Chondrocyte (in vitro differentiated cells): ENCODE results near the gene GJC2. TPM values are rescaled to one million over a fixed set of nuclear protein-coding genes. Genes with fewer than 3 reads are reported as not detected.

ENCODE experiments used
- DNase-seq: peaks from one replicate; pipeline ENCODE4 v3.0.0; 2021; ENCODE audit warnings: mixed read lengths, low spot score
- H3K27ac Mint-ChIP-seq: one replicate; pipeline ENCODE4 v1.8.0; 2021; ENCODE audit warnings: mild to moderate bottlenecking, moderate library complexity, mixed read lengths; ENCODE audit not compliant: unreplicated experiment
- H3K27me3 Mint-ChIP-seq: 2 replicates; pipeline ENCODE4 v1.8.0; 2021; ENCODE audit warnings: low read depth, mixed read lengths
- H3K36me3 Mint-ChIP-seq: 2 replicates; pipeline ENCODE4 v1.8.0; 2021; ENCODE audit warnings: low read depth, mixed read lengths
- H3K4me1 Mint-ChIP-seq: 2 replicates; pipeline ENCODE4 v1.8.0; 2021; ENCODE audit warnings: low read depth, mild to moderate bottlenecking, mixed read lengths
- H3K4me3 Mint-ChIP-seq: one replicate; pipeline ENCODE4 v1.8.0; 2021; ENCODE audit warnings: mild to moderate bottlenecking, moderate library complexity, mixed read lengths; ENCODE audit not compliant: unreplicated experiment
- H3K9me3 Mint-ChIP-seq: 2 replicates; pipeline ENCODE4 v1.8.0; 2021; ENCODE audit warnings: low read depth, mixed read lengths
- total RNA-seq: library from RNA; stranded (reverse); gene quantifications from 3 replicates; pipeline ENCODE4 v1.2.1, GENCODE V29; 2021
- TF ChIP-seq, protein P1 (sequence below): fragments of 200-600 bp; sonication (generic); IDR thresholded peaks from 2 replicates; pipeline ENCODE4 v1.5.0; 2021; ENCODE audit warnings: antibody characterized with exemption, mild to moderate bottlenecking, moderate library complexity

The GJC2 gene
- total RNA-seq, 1 donor from 2014 or later: 2.0 TPM

DNA sequence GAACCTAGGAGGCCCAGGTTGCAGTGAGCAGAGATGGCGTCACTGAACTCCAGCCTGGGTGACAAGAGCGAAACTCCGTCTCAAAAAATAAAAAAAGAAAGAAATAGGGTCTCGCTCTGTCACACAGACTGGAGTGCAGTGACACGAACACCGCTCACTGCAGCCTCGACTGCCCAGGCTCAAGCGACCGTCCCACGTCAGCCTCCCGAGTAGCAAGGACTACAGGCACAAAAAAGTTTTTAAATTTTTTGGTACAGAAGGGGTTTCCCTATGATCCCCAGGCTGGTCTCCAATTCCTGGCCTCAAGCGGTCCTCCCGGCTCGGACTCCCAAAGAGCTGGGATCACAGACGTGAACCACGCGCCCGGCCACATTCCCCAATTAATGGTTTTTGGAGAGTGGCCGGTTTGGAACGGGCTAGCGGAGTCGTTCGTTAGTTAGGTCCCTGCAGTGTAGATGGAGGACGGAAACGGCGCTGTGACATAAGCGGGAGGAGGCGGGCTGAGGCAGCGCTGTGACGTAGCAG lies 10.3 kb upstream of the GJC2 start:
- H3K27ac Mint-ChIP-seq: peak overlapping the region; percentile 93
- H3K9me3 Mint-ChIP-seq: no peaks in the 10 kb centered on the region
- peak overlapping the region; percentile 91 for H3K4me3 Mint-ChIP-seq
- TF ChIP-seq, protein P1, sequence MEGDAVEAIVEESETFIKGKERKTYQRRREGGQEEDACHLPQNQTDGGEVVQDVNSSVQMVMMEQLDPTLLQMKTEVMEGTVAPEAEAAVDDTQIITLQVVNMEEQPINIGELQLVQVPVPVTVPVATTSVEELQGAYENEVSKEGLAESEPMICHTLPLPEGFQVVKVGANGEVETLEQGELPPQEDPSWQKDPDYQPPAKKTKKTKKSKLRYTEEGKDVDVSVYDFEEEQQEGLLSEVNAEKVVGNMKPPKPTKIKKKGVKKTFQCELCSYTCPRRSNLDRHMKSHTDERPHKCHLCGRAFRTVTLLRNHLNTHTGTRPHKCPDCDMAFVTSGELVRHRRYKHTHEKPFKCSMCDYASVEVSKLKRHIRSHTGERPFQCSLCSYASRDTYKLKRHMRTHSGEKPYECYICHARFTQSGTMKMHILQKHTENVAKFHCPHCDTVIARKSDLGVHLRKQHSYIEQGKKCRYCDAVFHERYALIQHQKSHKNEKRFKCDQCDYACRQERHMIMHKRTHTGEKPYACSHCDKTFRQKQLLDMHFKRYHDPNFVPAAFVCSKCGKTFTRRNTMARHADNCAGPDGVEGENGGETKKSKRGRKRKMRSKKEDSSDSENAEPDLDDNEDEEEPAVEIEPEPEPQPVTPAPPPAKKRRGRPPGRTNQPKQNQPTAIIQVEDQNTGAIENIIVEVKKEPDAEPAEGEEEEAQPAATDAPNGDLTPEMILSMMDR: no peak
- no peaks in the 10 kb centered on the region for H3K36me3 Mint-ChIP-seq
- peaks cover 14% of the 10 kb centered on the region for H3K27me3 Mint-ChIP-seq
- H3K4me1 Mint-ChIP-seq: peaks cover 32% of the 10 kb centered on the region
- DNase-seq: no peak

DNA sequence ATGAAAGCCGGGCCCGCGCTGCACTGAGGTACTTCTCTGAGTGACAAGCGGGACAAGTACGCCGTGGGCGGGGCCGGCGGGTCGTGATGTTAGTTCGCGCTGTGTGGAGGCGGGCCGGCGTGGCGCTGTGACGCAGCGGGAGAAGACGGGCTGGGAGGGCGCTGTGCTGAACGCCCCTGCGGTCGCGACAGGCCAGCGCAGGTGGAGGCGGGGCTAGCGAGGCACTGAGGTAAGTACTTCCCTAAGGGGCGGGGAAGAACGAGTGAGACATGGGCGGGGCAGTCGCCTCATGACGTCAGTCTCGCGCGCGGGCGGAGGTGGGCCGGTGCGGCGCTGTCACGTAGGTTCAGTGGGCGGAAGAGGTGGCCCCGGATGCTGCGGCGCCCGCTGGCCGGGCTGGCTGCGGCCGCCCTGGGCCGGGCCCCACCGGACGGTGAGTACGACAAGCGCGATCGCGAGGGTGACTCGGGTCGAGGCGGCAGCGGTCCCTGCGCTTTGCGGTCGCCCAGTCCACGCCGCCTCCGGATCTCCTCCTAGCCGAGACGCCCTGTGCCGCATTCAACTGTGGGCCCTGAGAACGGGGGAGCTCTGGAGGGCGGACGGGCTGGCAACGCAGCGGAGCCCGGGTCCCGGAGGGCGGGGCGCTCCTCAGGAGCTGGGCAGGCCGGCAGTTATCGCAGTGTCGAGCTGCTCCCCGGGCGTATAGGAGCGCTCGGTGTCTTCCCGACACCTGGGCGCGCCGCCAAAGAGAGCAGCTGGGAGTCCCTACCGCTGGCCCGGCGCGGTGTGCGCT lies 9.6 kb upstream of the GJC2 start, which contains the start of gene GUK1:
GUK1 (plus strand) TSS at position 349 of the 793 bp plus-strand sequence; CDS start at position 373, 24 bp downstream.
- no peaks in the 10 kb centered on the region for H3K36me3 Mint-ChIP-seq
- H3K27me3 Mint-ChIP-seq: peaks cover 8% of the 10 kb centered on the region
- no peaks in the 10 kb centered on the region for H3K9me3 Mint-ChIP-seq
- TF ChIP-seq, protein P1: peak; percentile 61
- peaks cover 32% of the 10 kb centered on the region for H3K4me1 Mint-ChIP-seq
- H3K27ac Mint-ChIP-seq: peak within 1 kb of the TSS; percentile 93
- peak; percentile 100 for DNase-seq
- peak within 1 kb of the TSS; percentile 91 for H3K4me3 Mint-ChIP-seq

DNA sequence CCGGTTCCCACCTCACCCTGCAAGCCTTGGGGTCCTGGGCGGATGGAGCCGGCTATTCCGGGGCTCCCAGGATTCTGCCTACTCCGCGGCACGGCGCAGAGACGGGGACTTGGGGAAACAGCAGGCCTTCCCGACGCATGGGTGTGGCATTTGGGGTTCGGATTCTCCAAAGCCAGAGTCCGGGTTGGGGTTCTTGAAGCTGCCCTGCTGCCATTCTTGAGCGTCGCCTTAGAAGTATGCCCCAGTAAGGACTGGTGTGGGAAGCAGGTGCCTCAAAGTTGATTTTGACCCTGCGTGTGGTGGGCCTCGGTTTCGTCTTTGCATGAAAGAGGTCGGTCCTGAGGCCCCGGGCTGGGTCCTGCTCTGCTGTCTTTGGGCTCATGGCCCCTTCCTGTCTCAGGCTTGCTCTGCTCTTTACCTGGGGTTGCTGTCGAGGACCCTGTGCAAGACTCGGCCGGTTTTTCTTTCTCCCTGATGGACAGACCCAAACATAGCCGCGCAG lies 9.0 kb upstream of the GJC2 start:
- Mint-ChIP-seq H3K27ac (peak overlapping the region; percentile 93), H3K4me1 (peaks cover 32% of the 10 kb centered on the region), H3K36me3 (no peaks in the 10 kb centered on the region), H3K27me3 (peaks cover 5% of the 10 kb centered on the region), H3K9me3 (no peaks in the 10 kb centered on the region), H3K4me3 (peak overlapping the region; percentile 91)
- TF ChIP-seq, protein P1: no peak
- no peak for DNase-seq

DNA sequence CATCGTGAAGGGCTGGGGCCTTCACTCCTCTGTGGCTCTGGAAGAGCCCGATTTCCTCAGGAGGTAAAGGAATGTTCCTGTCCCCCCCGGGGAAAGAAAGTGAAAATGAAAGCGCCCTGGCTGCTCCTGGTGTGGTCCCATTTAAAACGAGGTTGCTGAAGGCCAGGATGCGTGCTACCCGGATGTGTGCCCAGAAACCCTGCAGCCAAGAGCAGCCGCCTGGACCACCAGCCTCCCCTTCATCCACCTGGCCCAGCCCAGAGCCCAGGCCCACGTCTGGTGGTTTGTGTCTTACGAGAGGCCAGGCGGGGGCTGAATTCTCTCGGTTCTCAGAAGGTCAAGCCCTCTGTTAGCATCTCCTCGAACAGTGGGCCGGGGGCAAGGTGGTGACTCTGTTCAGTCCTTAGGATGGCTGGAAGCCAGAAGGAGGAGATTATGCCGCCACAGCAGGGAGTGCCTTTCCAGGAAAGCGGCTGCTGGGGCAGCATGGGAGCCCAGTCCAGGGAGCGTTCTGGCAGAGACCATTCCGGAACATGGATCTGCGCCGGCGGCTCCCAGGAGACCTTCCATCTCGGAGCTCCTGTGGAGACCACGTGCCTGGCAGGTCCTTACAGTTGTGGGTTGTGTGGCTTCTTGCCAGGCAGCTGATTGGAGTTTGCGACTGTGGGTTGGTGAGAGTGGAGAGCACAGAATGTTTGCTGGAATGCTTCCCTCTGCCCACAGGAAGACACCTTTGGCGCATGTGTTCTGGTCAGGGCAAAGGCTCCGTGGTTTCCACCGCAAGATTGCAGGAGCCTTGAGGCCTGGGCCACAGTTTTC lies 8.3 kb upstream of the GJC2 start:
- H3K9me3 Mint-ChIP-seq: no peaks in the 10 kb centered on the region
- peak; percentile 90 for DNase-seq
- H3K4me1 Mint-ChIP-seq: peaks cover 32% of the 10 kb centered on the region
- H3K27ac Mint-ChIP-seq: peak overlapping the region; percentile 93
- H3K36me3 Mint-ChIP-seq: no peaks in the 10 kb centered on the region
- peak overlapping the region; percentile 91 for H3K4me3 Mint-ChIP-seq
- TF ChIP-seq, protein P1: no peak
- H3K27me3 Mint-ChIP-seq: no peaks in the 10 kb centered on the region
